Midbrain (tissue), 1 donor: ENCODE measurements around the gene SPATA33.
A peak's percentile ranks its signal among the peaks of the same experiment; 100 is the strongest.
"Not testable (repeated sequence)": the region's sequence is repeated elsewhere in the genome, so short reads cannot be mapped to it uniquely, and the experiment has no call there.

Source experiments
- DNase-seq: peaks from one replicate; lab custom pipeline; 2025; lab: John Stamatoyannopoulos, UW

The SPATA33 gene

DNA sequence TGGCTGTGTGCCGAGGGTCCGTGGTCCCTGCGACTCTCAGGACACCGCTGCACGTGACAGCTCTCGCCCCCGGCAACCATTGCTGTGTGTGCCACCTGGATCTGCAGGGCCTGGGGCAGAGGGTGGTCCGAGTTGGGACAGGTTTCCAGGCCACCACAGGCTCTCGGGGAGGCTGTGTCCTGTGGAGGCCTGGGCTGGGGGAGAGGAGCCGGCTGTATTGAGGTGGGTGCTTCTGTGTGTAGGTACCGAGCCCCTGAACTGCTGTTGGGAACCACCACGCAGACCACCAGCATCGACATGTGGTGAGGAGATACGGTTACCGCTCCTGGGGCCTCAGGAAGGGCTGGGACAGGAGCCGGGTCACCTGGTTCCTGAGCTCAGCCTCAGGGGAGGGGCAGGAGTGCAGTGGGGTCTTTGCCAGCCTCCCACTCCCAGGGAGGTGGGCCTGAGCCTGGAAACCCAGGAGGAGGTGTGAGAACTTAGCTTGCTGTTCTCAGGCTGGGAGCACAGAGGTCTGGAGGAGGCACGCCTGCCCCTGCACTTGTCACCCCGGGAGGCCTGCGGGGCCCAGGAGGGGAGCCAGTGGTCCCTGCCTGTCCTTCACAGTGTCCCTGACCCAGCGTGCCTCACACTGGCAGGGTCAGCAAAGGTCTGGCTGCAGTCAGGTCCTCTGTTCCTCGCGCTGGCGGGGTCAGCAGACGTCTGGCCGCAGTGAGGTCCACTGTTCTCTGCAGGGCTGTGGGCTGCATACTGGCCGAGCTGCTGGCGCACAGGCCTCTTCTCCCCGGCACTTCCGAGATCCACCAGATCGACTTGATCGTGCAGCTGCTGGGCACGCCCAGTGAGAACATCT lies 36.5 kb downstream of the SPATA33 start:
- DNase-seq, result no peak

DNA sequence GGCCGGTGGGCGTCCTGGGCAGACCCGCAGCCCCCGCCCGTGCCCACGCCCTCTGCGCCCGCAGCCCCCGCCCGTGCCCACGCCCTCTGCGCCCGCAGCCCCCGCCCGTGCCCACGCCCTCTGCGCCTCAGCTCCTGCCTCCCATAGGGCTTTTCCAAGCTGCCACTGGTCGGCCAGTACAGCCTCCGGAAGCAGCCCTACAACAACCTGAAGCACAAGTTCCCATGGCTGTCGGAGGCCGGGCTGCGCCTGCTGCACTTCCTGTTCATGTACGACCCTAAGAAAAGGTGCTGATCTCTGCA lies 37.1 kb downstream of the SPATA33 start:
- not testable (repeated sequence) for DNase-seq

DNA sequence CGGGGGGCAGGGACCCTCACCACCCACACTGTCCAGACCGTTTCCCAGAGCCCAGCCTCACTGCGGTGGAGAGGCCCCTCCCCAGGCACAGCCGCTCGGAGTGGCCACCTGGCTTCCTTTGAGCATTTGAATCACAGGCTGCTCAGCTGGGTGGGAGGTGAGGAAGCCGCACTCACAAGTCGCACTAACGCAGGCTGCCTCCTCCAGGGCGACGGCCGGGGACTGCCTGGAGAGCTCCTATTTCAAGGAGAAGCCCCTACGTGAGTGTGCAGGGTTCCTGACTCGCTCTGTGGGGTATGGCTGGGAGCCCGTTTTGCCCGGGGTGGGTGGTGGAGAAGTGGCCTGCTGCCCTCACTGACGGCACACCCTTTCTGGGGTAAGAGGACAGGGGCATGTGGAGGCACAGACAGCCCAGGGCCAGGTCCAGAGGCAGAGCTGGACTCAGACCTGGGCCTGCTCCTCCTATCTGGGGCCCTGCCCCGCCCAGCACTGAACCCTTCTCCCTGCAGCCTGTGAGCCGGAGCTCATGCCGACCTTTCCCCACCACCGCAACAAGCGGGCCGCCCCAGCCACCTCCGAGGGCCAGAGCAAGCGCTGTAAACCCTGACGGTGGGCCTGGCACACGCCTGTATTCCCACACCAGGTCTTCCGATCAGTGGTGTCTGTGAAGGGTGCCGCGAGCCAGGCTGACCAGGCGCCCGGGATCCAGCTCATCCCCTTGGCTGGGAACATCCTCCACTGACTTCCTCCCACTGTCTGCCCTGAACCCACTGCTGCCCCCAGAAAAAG lies 37.6 kb downstream of the SPATA33 start:
- no peak for DNase-seq

DNA sequence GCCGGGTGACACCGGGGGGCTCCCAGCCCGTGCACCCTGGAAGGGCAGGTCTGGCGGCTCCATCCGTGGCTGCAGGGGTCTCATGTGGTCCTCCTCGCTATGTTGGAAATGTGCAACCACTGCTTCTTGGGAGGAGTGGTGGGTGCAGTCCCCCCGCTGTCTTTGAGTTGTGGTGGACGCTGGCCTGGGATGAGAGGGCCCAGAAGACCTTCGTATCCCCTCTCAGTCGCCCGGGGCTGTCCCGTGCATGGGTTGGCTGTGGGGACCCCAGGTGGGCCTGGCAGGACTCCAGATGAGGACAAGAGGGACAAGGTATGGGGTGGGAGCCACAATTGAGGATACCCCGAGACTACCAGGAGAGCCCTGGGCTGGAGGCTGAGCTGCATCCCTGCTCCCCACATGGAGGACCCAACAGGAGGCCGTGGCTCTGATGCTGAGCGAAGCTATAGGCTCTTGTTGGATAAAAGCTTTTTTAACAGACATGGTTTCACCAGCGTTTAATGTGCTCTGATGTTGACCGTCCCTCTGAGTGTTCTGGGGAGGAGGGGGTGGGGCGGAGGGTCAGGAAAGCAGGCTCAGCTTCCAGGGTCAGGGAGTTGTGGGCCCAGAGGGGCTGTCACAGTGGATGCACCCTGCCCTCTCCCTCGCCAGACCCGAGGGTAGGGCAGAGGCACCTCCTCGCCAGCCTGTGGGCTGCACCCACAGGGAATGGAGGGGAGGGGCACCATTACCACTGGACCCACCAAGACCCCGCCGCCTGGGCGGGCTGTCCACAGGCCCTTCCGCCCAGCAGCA lies 38.4 kb downstream of the SPATA33 start:
- no peak for DNase-seq

DNA sequence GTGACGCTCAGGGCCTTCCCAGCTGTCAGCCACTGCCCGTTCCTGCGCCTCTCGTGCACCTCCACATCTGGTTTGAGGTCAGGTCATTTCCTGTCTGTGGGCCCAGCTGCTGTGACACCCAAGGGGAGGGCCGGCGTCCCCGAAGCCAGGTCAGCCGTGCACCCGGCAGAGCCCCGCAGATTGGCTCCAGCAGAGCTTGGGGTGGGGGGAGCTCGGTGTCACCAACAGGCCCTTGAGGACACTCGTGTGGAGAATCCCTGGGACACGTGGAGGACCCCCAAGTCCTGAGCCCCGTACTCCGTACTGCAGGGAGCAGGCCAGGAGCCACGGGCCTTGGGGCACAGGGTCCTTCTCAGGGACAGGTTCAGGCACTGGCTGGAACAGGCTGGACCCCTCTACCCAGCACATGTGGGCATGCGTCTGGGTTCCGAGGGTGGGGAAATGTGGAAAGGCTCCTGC lies 39.1 kb downstream of the SPATA33 start:
- no peak for DNase-seq

DNA sequence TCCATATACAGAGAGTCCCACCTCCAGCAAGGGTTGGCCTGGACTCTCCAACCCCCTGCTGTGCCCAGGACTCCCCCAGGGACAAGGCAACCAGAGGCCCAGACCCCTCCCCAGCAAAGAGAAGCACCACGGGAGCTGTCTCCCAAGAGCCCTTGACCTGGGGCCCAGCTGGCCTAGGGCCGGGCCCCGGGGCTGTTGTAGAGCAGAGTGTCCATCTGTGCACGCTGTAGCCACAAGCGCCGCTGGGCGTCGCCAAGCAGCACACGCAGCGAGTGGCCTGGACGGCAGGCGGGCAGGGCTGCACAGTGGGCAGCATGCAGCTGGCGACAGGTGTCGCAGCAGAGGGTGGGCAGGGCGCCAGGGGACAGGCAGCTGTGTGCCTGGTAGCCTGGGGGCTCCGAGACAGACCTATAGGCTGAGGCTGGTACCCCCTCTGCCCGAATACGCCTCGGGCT lies 39.6 kb downstream of the SPATA33 start:
- no peak for DNase-seq

DNA sequence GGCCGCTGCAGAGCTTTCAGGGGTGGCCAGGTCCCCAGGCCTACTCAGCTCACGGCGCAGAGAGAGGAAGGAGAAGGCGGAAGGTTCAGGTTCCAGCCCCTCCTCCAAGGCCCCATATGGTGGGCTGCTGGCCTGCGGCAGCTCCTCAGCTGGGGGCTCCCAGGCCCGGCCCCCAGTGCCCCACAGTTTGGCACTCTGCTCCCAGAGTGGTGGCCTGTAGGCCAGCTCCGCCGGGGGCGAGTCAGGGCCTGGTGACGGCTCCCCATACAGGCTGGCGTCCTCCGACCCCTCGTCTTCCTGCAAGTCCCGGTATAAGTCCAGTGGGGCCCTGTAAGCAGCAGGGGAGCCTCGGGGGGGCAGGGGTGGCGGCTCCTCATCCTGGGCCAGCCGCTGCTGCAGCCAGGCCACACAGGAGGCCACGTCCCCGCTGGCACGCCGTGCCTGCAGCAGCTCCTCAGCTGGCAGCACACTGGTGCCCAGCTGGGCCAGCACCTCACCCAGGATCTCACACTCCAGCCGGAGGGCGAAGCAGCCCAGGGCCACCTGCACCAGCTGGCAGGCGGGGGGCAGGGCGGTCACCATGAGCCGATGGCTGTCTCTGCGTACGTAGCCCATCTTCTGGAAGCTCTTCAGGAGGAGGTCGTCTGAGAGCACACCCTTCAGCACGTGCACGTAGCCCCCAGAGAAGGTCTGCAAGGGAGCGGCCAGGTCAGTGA lies 40.1 kb downstream of the SPATA33 start:
- no peak for DNase-seq

DNA sequence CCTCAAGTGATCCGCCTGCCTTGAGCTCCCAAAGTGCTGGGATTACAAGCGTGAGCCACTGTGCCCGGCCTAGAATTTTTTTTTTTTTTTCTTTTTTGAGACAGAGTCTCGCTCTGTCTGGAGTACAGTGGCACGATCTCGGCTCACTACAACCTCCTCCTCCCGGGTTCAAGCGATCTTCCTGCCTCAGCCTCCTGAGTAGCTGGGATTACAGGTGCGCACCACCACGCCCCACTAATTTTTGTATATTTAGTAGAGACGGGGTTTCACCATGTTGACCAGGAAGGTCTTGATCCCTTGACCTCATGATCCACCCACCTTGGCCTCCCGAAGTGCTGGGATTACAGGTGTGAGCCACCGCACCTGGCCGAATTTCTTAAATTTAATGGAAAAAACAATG lies 41.1 kb downstream of the SPATA33 start:
- not testable (repeated sequence) for DNase-seq

DNA sequence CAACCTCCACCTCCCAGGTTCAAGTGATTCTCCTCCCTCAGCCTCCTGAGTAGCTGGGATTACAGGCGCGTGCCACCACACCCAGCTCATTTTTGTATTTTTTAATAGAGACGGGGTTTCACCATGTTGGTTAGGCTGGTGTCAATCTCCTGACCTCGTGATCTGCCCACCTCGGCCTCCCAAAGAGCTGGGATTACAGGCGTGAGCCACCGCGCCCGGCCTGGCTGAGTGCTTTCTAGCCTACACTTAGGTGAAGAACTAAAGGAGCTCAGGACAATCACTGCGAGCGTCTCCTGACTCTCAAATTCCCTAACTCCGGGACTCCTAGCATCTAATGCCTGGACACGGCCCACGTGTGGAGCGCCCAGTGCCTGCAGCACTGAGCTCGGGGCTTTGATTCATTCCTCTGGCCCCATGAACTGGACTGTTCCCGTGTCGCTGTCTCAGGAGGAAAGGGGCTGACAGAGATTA lies 42.0 kb downstream of the SPATA33 start:
- not testable (repeated sequence) for DNase-seq

DNA sequence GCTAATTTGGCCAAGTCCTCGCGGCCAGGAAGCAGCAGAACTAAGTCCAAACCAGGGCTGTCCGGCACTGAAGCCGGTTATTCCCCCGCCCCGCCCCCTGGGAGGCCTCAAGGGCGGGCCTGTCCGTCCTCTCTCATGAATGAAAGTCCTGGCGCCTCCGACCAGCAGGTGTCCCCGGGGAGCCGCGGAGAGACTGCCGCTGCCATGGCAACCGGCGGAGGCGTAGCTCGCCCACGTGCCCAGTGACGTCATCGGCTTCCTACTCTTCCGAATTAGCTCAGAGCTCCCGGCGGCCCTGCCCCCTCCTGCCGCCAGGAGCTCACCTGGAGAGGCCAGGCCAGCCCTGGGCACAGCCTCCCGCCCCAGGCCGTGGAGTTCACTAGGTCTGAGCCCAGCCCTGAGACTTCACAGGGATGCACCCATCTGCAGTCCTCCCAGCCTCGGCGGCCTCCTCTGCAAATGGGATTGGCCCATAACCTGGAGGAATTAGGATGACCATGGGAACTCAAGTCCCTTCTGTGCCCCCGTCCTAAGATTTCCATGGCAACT lies 42.5 kb downstream of the SPATA33 start:
- DNase-seq, result peak; percentile 97

DNA sequence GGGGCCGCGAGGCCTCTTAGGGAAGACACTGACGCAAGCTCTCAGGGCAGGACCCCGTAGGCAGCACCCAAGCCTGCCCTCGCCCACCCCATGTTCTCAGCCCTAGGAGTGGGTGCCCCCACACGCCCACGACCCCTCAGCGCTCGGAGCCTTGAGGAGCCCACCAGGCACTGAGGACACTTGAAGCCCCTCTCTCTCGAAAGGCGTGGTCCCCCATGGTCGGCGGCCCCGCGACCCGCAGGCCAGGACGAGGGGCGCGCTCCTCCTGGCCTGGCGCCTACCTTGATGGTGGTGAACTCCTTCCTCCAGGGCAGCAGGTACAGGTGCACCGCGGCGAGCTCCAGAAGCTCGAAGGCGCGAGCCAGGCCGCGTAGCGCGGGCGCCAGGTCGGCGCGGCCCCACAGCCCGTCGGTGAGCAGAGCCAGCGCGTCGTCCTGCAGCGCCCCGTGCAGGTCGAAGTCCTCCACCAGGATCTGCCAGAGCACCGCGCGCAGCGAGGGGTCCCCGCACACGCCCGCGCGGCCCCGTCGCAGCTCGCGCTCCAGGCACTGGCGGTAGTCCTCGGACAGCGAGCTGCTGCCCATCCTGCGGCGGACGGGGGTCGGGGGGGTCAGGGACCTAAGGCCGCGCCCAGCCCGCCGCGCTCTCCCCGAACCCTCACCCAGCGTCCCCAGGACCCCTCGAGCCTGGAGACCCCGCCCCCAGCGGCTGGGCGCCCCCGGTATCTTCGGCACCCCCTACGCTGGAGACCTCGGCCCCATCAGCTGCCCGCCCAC lies 43.2 kb downstream of the SPATA33 start:
- no peak for DNase-seq

DNA sequence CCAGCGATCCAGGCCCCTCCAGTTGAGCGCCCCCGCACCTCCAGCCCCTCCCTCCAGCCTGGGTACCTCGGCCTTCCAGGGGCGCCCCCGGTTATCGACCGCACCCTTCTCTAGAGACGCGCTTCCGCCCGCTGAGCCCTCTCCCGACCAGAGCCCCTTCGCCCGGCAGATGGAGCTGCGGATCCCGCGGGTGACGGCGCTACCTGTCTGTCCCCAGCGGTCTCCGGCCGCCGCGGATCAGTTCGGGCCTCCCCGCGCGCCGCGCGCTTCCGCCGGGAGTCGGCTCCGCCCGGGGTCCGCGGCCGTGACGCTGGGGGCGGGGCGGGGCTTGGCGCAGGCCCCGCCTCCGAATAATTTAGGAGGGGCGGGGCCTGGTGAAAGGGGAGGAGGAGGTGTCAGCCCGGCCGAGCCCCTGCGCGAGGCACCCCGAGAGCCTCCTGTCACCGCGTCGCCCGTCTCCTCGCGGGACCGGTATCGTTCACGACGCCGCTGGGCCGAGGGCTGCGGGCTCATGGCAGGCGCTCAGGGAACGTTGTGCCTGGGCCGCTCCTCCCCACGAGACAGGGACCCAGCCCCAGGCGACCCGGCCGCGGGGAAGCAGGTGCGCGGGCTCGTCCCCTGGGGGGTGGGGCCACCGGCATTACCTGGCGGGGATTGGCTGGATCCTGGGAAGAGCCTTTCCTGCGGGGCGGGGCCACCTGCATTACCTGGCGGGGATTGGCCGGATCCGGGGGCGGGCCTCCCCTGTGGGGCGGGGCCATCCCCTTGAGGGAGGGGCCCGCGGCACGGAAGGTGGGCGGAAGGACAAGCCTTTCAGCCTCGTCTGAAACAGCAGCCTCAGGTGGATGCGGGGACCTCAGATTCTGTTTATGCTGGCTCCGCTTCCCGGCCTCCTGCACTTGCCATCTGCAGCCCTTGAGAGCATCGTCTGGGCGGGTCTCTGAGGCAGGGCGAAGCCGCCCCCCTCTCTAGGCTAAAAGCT lies 44.1 kb downstream of the SPATA33 start, which contains the start of gene SPATA2L:
TSS of gene SPATA2L (minus strand) at position 281 of the 982 bp plus-strand sequence. CDS start 473 bp downstream, outside the sequence.
- DNase-seq, result peak; percentile 79

DNA sequence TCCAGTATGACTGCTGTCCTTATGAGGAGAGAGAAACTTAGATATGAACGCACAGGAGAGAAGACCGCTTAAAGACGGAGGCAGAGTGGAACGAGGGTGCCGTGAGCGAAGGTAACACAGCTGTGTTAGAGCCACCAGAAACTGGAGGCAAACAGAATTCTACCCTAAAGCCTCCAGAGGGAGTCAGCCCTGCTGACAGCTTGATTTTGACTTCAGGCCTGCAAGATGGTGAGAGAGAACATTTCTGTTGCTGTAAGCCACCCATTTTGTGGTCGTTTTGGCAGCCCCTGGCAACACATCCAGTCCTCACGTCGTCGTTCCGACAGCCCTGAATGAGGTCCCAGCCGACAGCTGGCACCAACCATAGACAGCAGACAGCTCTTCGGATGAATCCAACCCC lies 46.6 kb downstream of the SPATA33 start:
- DNase-seq, result no peak

DNA sequence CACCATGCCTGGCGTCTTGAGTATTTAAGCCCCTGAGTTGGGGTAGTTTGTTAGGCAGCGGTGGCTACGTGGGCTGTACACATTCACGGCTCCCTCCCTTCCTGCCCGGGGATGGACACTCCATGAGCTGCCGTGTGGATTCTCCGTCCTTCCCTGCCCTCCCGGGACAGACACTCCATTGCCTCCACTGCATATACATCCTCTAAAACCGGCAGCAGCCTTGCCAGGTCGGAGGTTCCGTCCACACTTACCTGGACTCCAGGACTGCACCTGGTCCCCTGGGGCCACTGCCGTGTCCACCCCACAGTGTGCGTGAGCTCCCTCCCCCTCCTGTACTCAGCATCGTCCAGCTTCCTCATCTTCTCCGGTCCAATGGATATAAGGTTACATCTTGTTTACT lies 47.4 kb downstream of the SPATA33 start:
- no peak for DNase-seq

DNA sequence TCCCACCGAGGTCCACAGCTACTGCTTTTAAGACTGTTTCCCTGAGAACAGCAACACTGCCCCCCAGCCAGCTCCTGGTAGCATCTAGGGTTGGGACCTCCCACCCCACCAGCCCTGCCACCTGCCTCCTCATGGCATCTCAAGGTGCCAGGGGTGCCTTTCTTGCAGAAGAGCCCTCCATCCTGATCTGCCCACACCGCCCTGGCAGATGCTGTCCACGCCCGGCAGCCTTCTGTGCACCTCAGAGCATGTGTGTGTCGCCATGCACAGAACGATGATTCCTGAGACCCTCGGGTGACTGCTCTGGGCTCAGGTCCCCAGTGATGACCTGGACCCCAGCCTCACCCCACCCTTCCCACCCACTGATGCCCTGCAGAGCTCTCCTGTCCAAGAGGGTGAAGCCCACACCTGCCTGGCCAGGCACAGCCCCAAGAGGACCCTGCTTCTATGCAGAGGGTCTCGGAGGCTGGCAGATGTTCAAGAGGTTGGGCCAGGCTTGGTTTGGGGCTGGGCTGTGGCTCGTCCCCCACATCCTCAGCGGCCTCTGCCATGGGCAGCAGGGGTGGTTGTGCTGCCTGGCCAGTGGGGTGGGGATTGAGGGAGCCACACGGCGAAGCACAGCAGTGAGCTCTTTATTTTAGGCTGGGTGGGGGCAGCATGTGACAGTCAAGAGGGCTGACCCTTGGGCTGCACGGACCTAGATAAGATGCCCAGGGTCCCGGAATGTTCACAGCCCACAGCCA lies 49.1 kb downstream of the SPATA33 start:
- DNase-seq, result no peak

DNA sequence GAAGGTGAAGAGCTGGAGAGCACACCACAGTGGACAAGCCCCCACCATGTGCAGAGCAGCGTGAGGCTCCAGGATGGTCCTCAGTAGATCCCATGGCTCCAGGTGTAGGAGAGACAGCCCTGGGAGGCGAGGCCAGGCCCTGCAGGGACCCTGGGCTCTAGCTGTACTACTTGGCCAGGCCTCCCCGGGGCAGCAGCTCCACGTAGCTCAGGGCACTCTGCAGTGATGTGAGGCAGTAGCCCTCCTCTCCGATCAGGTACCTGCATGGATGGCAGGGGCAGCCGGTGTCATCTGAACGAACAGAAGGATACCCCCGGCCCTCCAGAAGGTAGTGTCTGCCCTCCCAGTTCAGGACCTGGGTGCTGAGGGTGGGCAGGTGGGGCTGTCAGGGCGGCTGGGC lies 50.1 kb downstream of the SPATA33 start:
- DNase-seq, result no peak

DNA sequence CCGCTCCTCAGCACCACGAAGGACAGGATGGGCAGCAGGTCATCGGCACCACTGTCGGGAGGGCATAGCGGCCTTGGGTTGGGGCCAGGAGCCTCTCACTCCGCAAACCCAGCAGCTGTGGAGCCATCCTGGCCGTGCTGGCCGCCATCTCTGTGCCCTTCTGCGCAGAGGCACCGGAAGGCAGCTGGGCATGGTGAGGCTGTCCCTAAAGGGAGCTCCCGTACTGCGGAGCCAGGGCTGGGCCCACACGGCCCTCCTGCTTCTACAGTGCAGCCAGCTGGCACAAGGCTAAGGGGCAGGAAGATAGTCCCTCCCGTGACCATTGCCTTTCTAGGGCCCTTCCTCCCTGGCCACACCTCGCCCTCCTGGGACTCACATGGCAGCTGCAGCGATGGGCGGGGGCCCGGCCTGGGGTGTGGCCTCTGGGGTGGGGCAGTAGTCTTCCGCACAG lies 50.9 kb downstream of the SPATA33 start:
- no peak for DNase-seq

DNA sequence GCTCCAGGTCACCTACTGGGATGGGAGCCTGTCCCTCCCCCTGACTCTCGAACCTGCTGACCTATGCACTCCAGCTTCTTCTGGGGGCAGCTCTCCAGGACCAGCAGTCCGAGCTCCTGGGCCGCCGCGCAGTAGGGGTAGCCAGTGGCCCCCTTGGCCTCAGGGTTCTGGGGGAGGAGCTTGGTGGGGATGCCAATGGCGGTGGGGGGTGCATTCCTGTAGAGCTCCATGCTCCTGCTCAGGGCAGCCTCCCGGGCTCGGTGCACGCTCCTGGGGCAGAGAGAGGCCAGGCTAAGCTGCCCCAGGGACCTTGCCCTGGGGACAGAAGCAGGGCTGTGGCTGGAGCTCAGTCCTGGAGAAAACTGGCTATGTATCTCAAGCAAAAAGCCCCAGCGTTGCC lies 51.5 kb downstream of the SPATA33 start:
- DNase-seq, result no peak
